ENCODE measurements around the gene ACOXL.

Gene ACOXL

DNA sequence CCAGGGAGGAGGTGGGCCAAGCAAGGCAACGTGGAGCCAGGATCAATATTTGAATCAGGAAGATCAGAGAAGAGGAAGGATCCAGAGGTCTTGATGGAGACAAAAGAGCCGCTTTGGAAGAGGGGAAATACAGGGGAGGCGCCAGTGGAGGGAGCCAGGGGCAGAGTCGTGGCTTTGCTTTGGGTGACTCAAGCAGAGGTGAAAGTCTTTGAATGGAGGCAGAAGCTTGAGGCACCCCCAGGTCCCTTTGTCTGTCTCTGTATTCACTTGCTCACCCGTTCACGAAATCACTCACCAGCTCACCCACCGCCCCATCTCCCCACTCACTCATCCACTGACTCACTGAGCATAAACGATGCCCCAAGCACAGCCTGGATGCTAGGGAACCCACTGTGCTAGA lies 134.1 kb downstream of the ACOXL start:
- FAIRE-seq (no peak), DNase-seq (ENCODE audit: extremely low spot score, insufficient read length, low read depth) (no peak)

DNA sequence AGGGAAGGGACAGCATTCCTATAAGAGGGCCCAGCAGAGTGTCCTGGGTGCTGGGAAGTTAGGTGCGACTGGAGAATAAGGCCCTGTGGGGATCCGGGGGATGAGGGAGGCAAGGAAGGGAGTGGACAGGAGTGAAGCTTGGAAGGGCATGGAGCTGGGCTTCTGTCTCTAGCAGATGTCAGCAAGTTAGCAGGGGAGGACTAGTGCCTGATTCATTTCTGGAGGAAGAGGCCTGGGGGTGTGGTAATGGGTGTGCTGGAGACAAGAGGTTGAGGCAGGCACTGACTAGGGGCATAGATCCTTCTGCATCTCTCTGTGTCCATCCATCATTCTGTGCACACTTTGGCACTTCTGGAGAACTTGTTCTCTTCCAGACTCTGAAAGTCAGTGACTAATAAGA lies 134.7 kb downstream of the ACOXL start:
- DNase-seq (ENCODE audit: extremely low spot score, insufficient read length, low read depth) (no peak), FAIRE-seq (no peak)

DNA sequence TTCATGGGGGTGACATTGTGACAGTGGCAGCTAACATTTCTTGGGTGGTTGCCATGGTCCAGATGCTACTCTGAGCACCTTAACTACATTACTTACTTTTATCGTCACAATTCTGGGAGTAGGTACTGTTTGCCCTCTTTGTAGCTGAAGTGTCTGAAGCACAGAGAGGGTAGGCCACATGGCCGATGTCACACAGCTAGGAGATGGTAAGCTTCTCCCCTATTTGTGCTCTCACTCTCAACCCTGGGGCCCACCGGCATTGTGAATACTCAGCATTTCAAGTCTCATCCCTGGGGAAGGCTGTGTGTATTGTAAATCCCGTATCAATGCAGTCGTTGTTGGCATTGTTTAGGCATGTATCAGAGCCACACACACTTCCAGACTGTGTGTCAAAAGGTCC lies 136.6 kb downstream of the ACOXL start:
- no peak for FAIRE-seq
- no peak for DNase-seq (ENCODE audit: extremely low spot score, insufficient read length, low read depth)

DNA sequence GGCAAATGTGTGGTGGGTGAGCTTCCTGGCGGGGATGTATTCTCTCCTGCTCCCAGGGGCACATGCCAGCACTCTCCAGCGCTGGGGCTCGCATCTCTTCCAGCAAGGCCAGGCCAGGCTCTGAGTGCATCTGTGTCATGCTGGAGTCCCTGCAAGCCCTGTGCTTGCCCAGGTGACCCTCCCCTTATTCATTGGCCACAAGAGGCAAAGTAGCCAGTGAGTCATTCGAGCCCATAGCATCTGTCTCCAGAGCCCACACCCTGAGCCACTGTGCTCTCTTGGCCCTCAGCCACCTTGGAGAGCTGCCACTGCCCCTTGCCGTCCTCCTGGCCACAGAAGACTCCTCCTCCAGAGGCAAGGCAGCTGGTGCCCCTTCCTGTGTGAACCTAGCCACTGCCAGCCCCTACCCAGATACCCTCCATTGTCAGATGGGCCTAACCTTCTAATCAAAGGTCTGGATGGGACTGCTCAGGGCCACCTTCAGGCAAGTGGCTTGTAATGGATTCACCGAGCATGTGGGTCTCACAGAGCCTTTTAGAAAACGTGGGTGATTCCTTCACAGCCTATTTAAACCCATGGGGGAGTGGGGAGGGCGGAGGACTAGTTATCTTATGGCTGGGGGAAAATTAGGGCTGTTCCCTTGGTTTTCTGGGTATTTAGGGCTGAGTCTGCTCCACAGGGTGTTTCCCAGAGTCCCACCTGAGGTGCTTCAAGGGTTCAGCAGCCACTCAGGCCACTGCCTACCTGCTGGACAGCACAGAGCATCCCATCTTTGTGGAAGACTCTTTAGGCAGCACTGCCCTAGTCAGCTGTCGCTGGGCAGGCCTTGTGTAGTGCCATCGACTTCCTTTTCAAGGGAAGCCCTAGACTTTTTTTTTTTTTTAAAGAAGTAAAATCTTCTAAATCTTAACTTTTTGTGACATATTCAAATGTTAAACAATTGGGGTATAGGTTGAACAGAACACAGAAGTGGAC lies 137.4 kb downstream of the ACOXL start:
- DNase-seq (ENCODE audit: extremely low spot score, insufficient read length, low read depth) (no peak), FAIRE-seq (no peak)

DNA sequence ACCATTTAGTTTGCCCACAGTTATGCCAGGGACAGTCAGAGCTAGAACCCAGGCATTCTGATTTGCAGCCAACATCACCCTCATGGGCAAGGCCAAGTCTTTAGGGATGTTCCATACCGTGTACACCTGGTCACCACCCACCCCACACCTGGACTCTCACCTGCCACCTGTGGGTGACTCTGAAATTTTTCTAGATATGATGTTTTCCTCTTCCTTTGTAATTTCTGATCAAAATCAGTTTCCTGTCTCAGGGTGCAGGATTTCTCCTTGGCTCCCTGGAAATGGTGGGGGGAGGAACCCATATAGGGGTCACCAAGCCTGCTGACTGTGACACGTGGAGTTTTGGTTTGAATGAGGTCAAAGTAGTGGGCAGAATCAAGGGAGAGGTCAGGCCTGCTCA lies 138.2 kb downstream of the ACOXL start:
- DNase-seq (ENCODE audit: extremely low spot score, insufficient read length, low read depth): no peak

DNA sequence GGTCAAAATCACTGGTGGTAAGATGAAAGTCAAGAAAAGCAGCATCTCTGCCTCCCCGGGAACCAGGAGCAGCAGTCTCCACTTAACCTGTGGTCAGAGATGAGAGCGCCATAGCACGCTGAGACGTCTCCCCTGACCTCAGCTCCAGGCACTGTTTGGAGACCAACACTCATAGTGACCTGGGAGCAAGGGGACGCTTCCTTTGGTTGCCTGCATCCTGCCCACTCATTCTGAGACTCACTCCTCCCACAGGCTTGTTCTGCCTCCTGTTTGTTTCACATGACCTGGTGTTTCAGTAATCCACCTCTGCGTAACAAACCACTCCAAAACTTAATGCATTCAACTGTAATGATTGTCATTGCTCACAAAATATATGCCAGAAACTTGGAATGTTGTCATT lies 139.3 kb downstream of the ACOXL start:
- DNase-seq (ENCODE audit: extremely low spot score, insufficient read length, low read depth) (no peak), FAIRE-seq (peak; percentile 83)

More for the DNA sequence above, 138.2 kb downstream of the ACOXL start:
- no peak for FAIRE-seq

DNA sequence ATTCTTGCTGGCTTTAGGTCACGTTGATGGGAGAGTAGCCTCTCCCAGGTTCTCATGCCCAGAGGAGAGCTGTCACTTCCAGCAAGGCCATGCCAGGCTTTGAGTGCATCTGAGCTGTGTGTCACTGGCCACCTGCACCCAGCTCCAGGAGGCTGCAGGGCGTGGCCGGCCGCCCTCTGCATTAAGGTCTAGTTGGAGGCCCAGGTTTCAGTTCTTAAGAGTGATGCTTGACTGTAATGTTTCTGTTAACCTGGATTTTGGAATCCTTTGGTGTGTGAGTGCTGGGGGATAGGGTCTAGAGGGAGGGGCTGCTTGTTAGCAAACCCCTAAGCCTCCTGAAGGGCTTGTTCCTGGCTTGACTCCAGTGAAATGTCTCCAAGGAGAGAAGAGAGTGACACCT lies 140.1 kb downstream of the ACOXL start:
- no peak for DNase-seq (ENCODE audit: extremely low spot score, insufficient read length, low read depth)
- FAIRE-seq: peak; percentile 26

DNA sequence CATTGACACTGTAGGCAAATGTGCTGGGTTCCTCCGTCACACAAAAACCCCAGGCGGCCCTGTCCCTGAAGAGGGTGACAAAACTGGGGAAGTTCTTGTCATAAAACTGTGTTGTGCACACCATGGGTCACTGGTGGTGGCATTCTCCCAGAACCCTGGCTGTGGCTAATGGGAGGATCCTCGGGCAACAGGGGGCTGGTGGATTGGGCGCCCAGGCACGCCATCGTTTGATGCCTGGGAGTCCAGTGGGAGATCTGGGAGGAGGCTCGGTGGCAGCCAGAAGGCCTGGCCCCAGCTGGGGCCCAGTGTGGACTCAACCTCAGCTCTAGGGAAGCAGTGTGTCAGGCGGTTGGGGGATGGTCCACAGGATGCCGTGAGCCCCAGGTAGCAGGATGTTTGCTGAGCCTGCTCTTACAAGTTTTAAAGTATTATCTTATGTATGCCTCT lies 140.7 kb downstream of the ACOXL start:
- no peak for DNase-seq (ENCODE audit: extremely low spot score, insufficient read length, low read depth)
- FAIRE-seq: no peak

DNA sequence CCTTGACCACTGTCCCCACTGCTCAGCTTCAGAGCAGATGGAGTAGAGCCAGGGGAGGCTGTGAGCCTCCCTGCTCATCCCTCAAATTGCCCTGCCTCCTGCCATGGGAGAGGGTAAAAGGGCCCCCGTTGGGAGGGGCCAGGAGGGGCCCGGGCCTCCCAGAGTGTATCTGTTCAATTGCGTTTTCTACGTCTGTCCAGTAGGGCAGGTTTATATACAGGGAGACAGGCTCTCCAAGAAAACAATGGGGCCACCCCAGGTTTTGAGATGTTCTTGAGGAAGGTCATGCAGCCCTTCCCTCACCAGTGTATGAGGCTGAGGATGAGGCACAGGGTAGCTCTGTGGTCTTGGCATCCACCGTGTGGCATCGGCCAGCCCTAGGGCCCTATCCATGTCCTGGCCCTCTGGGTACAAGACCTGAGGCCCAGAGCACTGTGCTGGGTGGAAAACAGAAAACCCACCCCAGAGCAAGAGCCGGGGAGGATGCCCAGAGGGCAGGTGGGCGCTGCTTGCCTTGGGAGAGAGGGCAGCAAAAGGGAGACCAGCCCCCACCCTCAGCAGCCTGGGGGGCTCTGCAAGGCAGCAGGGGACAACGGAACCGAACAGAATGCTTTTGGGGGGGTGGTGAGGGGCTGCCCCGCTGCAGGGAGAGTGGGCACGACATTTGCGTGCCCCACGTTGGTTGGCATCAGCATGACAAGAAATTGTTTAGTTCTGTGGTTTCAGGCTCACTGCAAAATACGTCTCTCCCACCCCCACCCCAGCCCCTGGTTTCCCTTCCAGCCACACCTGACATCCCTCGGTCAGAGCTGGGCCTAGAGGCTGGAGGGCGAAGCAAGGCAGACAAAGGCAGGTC lies 141.5 kb downstream of the ACOXL start:
- FAIRE-seq: no peak
- DNase-seq (ENCODE audit: extremely low spot score, insufficient read length, low read depth): no peak

DNA sequence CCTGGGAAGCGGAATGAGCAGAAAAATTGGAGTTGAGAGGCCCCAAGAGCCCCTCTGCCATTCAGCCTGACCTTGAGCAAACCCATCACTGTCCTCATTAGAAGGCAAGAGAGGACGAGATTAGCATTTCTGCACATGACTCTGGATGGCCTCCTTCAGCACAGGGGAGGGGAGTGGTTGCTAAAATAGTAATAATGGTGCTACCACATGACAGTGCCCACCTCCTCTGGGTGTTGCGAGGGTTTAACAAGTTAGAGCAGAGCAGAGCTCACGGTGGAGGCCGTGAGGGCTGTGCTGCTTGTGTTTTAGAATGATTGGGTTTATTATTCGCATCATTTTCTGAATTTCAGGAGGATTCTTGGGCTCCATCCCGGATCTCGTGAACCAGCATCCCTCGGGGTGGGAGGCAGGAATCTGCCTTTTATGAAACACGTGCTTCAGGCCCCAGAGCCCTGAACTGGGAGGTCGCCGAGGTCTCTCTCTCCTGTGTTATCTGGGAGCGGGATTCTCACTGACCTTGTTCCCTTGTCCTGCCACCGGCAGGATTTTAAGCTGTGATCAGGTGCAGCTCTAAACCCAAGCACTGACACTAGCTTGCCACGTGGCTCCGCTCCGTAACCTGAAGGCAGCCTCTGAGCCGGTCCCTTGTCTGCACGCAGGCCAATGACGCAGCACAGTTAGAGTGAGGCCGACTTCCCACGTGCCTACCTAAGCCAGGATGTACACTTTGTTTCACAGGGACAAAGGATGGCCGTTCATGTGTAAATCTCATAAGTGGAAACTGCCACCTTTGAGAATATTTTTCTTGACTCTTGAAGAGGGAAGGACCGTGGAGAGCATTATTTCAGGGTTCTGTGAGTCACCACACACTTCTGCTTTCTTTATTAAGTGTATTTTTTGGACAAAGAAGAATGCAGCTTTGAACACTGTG lies 142.3 kb downstream of the ACOXL start:
- DNase-seq (ENCODE audit: extremely low spot score, insufficient read length, low read depth): no peak

DNA sequence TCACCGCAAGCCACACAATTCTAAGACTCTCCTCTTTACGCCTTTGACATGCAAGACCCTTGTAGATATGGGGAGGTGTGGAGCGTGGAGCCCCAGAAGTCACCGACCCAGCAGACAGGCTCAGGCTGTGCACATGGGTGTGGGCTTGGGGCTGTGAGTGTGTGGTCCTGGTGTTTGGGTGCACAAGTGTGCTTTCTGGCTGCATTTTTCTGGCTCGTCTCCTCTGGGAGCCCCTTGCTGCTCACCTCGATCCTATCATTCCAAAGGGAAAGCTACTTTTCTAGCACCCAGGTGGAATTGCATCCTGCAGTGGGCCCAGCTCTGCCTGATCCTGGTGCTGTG lies 143.0 kb downstream of the ACOXL start:
- DNase-seq (ENCODE audit: extremely low spot score, insufficient read length, low read depth) (no peak), FAIRE-seq (no peak)

More for the DNA sequence above, 142.3 kb downstream of the ACOXL start:
- FAIRE-seq: no peak

DNA sequence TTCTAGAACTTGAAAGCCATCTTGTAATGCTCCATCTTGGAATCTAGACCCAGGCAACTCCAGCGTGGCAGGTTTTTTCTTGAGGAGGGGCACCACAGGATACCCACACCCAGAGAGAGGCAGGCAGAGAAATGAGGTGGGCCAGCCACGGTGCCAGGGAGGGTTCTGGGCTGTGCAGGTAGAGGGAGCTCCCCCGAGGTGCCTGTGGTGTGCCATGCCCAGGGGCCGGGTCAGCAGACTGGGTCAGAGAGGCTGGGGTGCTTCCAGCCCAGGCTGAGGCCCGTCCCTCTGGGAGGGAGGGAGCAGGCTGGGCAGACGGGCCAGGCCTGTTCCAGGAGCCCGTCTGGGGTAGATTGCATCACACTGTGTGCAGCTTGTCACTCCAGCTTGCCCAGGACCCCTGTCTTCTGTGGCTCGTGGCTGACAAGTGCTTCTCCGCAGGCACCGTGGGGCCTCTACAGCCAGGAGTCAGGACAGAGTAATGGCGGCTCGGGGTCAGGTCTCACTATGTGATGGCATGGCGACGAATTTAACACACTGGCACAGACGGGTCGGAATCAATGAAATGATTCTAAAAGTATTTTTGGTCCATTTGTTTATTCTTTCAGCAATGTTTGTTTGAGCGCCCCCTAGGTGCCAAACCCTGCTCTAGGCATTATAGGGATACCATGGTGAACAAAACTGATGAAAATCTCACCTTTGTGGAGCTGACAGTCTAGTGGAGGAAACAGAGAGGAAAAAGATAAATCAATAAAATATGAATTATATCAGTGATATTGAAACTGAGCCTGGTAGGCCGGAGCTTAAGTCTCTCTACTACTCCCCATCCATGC lies 144.0 kb downstream of the ACOXL start:
- no peak for DNase-seq (ENCODE audit: extremely low spot score, insufficient read length, low read depth)
- no peak for FAIRE-seq

DNA sequence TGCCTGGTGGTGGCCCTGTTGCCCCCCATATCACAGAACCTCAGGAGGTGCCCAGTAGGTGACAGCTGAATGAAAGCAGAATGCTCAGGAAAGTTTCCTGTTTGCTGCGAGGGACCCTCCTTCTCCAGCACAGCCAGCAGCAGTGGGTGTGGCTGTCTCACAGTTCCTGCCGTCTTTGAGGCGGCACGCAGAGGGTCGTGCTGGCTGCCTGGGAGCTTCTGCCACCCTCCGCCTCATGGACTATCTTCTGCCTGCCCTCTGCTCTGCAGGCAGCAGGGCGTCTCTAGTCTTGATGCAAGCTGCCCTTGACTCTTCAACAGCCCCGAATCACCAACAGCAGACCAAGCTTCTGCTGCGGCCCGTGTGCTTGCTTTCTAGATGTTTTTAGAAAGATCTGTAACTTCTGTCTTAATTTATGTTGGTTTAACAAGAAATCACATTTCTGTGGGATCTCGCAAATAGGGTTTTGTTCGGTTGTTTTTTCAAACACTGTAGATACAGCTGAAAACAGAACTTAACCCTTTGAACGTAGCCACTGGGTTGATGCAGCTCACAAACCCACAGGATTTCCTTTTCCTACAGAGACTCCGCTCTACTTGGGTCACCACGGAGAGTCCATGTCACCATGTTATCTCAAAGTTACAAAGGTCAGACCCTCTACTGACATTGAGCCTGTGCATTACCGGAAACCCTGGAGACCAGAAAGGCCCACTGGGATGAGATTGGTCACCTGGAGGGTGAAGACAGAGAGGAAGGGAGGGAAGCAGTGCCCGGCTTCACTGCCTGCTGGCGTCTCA lies 144.9 kb downstream of the ACOXL start:
- FAIRE-seq: no peak
- DNase-seq (ENCODE audit: extremely low spot score, insufficient read length, low read depth): no peak

DNA sequence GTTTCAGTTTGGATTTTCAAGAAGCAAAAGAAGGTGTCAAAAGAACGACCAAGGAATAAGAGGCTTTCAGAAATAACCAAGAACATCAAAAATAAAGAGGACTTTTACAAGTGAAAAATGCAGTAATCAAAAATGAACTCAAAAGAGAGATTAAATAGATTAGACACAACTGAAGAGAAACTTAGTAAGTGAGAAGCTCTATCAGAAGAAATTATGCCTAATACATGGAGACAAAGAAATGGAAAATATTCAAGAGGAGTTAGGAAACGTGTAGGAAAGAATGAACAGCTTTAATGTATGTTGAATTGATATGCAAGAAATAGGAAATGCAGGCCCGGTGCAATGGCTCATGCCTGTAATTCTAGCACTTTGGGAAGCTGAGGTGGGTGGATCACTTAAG lies 145.8 kb downstream of the ACOXL start:
- DNase-seq (ENCODE audit: extremely low spot score, insufficient read length, low read depth) (no peak), FAIRE-seq (no peak)

DNA sequence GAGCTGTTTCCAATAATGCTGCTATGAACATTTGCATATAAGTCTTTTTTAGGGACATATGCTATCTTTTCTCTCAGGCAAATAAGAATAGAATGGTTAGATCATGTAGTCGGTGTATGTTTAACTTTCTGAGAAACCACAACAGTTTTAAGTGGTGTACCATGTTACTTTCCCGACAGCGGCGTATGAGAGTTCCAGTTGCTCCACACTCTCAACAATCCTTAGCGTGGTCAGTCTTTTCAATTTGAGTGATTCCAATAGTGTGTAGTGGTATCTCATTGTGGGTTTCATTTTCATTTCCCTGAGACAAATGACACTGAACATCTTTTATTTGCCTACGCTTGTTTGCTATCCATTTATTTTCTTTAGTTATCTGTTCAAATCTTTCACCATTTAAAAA lies 149.5 kb downstream of the ACOXL start:
- FAIRE-seq (peak; percentile 66), DNase-seq (ENCODE audit: extremely low spot score, insufficient read length, low read depth) (no peak)

DNA sequence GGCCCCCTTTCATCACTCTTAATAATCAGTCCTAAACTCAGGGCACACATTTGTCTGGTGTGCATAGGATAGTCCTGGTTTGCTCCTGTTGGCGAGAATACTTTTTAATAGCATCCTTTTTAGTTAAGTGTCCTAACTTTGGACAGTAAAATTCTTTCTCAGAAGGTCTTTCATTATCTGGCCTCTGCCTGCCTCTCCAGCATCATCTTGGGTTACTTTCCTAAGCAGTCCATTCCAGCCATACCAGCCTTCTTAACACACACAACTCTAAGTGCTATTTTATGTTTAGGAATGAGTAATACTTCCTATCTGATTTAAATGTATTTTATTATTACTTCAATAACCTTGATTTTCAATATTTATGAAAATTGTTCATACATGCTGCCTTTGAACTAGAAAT lies 151.0 kb downstream of the ACOXL start:
- DNase-seq (ENCODE audit: extremely low spot score, insufficient read length, low read depth): no peak
- FAIRE-seq: no peak

DNA sequence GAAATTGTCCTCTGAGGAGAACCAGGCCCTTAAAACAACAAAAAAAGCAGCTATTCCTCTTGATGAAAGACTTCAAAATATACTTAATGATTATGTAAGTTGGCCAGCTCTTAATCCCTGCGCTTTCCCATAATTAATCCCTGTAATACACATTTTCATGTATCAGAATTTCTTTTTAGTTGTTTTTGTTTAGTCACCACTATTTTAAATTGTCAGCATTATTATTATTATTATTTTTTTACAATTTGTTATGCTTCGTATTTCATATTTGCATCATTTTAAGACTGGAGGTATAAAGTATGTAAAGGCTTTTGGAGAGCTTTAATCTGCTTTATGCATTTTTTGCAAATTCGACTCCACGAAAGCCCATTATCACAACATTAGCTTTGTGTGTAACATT lies 152.9 kb downstream of the ACOXL start:
- FAIRE-seq (no peak), DNase-seq (ENCODE audit: extremely low spot score, insufficient read length, low read depth) (no peak)

DNA sequence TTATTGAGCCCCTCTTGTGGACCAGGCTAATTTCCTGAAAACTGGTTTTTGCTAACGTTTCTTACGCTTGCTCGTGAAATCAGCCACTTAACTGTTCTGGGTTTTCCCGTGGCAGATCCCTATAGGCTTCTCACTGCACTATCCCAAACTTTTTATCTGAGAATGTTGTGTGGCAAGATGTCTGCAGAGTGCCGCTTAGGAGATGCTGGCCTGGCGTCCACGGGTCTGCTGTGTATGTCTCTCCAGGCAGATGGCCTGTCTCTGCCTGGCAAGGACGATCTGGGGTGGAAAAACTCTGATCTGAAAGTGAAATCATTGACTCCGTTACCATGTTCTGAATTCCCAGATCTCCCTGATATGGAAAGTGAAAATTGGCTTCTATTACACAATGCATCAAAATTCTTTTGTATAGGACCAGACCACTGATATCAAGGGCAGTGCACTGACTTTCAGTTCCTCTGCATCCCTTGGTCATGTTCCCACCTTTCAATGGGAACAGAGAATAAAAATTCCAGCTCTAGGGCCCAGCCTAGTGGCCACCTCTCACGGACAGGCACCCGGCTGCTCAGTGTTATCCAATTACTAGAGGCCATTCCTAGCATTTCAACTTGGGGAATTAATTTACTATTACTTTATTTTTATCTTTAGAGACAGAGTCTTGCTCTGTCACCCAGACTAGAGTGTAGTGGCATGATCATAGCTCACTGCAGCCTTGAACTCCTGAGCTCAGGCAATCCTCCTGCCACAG lies 154.6 kb downstream of the ACOXL start:
- FAIRE-seq (no peak), DNase-seq (ENCODE audit: extremely low spot score, insufficient read length, low read depth) (no peak)
